Fibroblast of skin of left biceps (primary cell): ENCODE results near the gene SMARCD1.

Source experiments
- DNase-seq, 2 experiments: peaks; one replicate each; pipeline ENCODE4 v3.0.0-alpha.2; 2013; ENCODE audit warnings: low read depth in 2 of 2

The SMARCD1 gene

DNA sequence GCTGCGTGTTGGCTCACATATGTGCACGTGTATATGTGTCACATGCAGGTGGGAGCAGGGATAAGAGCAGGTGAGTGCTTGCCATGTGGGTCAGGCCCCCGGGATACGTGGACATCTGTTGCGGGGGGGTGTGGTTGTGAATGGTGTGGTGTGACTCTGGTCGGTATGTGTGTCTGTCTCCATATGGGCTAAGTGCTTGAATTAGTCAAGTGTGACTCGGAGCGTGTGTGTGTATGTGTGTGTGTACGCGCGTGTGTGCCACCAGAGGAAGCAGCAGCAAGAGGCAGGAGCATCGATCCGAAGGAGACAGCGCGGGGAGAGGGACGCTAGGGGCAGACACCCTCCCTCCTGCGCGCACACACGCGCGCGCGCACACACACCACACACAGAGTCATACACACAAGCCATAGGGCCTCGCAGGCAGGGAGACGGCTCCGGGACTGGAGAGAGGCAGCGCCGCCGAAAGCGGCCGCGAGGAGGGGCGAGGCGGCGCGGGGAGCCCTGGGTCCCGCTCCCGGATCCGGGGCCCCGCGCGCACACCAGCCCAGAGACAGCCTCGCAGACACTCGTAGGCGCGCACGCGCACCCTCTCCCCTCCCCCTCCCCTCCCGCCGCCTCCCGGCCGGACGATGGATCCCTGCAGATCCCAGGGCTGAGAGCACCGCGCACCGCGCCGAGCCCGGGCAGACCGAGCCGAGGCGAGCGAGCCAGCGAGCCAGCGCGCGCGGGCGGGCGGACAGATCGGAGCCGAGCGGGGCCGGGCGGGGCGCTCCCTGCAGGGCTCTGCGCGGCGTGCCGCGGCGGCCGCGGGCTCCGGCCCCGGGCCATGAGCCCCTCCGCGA, 27.9 kb upstream of the SMARCD1 start, which contains the start of gene ASIC1:
ASIC1 (plus strand) TSS at position 597 of the 842 bp plus-strand sequence. CDS start 1,171 bp downstream, outside the sequence.
- DNase-seq, result peak; percentile 34 to 47

DNA sequence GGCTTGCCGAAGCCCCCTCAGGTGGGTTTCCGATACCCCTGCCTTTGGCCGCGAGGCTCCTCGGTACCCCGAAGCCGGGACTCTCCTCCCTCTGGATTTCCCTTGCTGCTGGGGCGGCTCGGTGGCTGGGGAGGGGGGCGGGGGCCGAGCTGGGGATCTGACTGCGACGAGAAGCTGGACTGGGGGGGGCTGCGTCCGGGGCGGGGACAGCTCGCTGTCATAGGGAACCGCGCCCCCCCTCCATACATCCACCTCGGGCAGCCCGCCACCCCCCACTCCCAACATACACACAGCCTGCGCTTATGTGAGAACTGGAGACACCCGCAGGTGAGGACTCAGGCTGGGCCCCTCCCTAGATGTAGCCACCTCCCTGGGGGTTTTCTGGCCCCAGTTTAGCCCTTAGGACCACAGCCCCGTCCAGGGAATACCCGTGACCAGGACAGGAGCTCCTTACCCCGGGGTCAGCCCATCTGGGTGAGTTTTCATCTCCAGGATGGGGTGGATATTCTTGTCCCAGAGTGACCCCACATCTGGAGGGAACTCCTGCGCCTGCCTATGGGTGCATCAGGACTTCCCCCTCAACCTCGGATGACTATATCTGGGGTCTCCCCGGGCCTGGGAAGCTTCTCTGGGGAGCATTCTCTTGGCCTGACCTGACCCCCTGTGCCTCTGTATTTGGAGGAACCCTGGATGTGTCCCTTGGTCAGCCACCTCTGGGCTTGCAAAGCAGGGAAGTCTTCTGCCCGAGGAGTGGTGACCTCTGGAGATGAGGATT, 27.1 kb upstream of the SMARCD1 start:
- no peak for DNase-seq

DNA sequence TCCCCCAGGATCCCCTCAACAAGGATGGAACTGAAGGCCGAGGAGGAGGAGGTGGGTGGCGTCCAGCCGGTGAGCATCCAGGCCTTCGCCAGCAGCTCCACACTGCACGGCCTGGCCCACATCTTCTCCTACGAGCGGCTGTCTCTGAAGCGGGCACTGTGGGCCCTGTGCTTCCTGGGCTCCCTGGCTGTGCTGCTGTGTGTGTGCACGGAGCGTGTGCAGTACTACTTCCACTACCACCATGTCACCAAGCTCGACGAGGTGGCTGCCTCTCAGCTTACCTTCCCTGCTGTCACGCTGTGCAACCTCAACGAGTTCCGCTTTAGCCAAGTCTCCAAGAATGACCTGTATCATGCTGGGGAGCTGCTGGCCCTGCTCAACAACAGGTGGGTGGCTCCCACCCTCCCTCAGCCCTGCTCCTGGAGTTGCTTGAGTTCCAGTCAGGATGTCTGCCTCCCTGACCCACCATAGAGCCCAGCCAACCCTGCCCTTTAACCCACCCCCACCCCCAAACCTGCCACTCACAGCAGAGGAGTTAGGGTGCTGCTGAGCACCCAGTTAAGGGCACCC, 26.3 kb upstream of the SMARCD1 start:
- DNase-seq, result no peak

- no peak for DNase-seq
Observed at GRCh38 chr12:50059440-50060119, 25.6 kb upstream of the SMARCD1 start.

GRCh38 chr12:50060120-50060468, 25.0 kb upstream of the SMARCD1 start:
- DNase-seq, result no peak

DNA sequence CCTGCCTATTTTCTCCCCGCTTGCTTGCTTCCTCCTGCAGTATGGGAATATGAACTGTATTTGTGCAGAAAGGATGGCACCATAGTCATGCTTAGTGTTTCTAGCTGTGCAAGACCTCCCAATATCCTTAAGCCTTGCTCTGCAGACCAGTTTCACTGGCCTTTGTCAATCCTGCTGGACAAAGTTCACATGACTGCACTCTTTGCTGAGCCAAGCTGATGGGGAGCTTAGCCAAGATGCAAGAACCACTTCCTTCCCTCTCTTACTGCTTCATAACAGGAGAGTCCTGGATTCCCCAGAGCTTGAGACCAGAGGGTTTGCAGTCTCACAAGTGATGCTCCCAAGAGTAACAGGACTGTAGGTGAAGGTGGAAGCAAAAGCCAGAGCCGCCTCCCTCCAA, 24.0 kb upstream of the SMARCD1 start:
- DNase-seq, result no peak

DNA sequence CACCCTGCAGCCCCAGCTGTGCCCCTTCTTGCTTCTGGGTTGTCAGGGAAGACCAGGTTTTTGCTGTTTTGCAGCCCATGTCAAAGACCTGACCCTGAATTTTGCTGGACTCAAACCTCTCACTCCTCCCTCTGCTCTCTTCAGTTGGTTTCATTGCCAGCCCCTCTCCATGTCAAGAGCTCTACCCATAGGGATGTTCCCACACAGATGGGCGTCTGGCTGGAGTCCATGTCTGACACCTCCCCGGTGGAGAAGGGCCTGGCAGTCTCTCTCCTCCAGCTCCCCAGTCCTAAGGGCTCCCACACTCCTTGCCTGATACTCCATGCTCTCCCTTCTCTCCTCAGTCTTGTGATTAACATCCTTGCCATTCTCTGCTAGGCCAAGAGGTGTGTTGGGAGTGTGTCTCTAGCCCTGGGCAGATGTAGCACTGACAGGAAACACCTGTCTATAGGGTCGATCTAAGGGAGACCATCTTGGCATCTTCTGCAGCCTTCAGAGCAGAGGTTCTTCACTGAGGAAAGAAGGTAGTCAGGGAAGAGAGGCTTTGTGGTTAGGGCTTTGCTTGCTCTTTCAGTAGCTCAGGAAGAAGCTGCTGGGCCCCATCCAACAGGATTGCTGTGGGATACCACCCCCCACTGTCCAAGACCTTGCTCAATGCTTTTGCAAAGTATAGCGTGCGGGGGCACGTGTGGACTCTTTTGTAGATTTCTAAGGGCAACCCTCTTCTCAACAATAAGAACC, 23.0 kb upstream of the SMARCD1 start:
- no peak for DNase-seq

GRCh38 chr12:50062728-50063460, 22.2 kb upstream of the SMARCD1 start:
- no peak for DNase-seq

DNA sequence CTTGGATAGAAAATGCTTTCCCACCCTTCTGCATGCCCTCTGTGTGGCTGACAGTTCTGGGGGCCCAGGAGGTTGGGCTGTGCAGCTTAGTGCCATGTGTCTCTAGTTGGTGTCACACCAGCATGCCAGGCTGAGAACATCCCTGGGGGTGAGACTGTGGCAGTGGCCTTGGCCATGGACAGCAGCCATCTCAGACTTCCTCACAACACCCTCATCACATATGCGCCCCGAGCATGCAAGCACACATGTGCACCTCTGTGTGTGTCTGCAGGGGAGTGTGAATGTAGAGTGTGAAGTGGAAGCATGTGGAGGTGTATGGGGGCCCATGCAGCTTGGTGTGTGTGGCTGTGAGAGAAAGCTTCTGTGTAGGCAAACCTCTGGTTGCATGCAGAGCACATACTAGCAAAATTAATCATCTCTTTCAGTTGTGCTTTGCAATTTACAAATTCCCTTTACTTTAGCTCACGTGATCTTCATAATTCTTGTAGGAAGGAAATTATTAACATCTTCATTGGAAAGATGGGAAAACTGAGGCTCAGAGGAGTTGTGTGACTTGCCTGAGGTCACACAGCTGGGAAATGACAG, 19.3 kb upstream of the SMARCD1 start:
- DNase-seq, result no peak

DNA sequence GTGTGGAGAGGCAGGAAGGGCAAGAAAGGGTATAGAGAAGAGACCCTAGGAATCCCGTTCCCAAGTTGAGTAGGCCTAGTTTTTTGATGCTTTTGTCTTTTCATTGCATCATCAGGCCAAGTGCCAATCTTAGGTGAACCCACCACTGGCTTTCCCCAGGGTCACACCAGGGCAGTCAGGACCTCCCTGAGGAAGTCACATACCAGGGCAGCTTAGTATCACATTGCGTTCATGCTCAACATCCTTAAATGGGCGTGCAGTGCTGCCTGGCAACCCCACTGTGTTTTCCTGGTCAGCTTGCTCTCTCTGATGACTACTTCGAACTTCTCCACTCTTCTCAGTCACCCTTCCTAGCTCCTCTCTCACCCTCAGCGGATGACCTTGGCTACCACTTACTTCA, 18.7 kb upstream of the SMARCD1 start:
- peak; percentile 57 to 67 for DNase-seq

GRCh38 chr12:50069069-50069468, 16.1 kb upstream of the SMARCD1 start:
- no peak for DNase-seq

DNA sequence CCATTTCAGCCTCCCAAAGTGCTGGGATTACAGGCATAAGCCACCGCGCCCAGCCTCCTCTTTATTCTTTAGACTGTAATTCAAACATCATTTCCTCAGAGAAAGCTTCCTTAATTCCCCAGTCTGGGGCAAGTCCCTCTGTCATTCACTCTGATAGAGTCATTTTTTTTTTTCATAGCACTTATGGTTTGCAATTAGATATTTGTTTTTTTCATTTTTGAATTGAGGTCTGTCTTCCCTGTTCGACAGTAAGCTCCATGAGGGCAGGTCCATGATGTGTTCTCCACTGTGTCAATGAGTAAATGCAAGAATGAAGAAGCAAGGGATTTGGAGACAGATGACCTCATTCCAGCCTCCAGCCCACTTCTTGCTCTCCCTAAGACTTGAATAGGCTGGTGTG, 15.6 kb upstream of the SMARCD1 start:
- DNase-seq, result no peak

- DNase-seq, result peak in 1 of 2 experiments; percentile 59
Observed at GRCh38 chr12:50070314-50071060, 14.7 kb upstream of the SMARCD1 start.

- DNase-seq, result no peak
Observed at GRCh38 chr12:50072198-50072907, 12.8 kb upstream of the SMARCD1 start.

DNA sequence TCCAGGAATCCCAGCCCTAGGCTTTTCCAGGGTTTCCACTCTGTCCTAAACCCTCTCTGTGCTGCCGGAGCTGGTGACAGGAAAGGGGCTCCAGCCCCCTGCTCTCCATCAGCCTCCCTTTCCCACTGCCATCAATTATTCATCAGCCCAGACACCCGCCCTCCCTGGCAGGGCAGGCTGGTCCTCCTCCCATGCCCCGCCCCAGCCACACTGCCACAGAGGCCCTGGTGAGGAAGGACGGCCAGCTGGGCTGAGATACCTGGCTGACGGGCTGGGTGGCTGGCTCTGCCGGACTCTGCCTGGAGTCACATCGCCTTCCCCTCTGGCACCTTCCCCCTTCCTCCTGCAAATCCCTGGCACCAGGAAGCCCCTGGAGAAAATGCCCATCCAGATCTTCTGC, 11.9 kb upstream of the SMARCD1 start:
- DNase-seq, result no peak

DNA sequence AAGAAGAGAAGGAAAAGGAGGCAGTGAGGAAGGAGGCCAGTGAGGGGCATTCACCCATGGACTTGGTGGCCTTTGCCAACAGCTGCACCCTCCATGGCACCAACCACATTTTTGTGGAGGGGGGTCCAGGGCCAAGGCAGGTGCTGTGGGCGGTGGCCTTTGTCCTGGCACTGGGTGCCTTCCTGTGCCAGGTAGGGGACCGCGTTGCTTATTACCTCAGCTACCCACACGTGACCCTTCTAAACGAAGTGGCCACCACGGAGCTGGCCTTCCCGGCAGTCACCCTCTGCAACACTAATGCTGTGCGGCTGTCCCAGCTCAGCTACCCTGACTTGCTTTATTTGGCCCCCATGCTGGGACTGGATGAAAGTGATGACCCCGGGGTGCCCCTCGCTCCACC, 11.4 kb upstream of the SMARCD1 start:
- DNase-seq, result no peak

GRCh38 chr12:50074936-50075807, 10.0 kb upstream of the SMARCD1 start:
- DNase-seq, result no peak

GRCh38 chr12:50075808-50076170, 9.4 kb upstream of the SMARCD1 start:
- DNase-seq, result no peak
